HG03139 (cell line): Measurements from ENCODE around the gene SLC11A2.

Experiments
- ATAC-seq: cut with Tn5 transposase; IDR thresholded peaks from one replicate; pipeline ENCODE4 v1.9.1; 2021; ENCODE audit not compliant: unreplicated experiment

Gene SLC11A2

GRCh38 chr12:51025836-51026638, at the start of gene SLC11A2:
SLC11A2 (minus strand) TSS chr12:51026384; CDS start chr12:51010728, 15,656 bp downstream.
- peak; percentile 81 for ATAC-seq

- no peak for ATAC-seq
Observed at GRCh38 chr12:51075390-51075789, 49.2 kb upstream of the SLC11A2 start.

- no peak for ATAC-seq
Observed at GRCh38 chr12:51071663-51072062, 45.5 kb upstream of the SLC11A2 start.

GRCh38 chr12:51070004-51070403, 43.8 kb upstream of the SLC11A2 start:
- no peak for ATAC-seq

GRCh38 chr12:51067771-51068170, 41.6 kb upstream of the SLC11A2 start:
- ATAC-seq: no peak

GRCh38 chr12:51067229-51067628, 41.0 kb upstream of the SLC11A2 start:
- ATAC-seq: no peak

- no peak for ATAC-seq
Observed at GRCh38 chr12:51065530-51065929, 39.3 kb upstream of the SLC11A2 start.

GRCh38 chr12:51062631-51063397, 36.6 kb upstream of the SLC11A2 start:
- ATAC-seq: no peak

GRCh38 chr12:51059086-51059485, 32.9 kb upstream of the SLC11A2 start:
- ATAC-seq: no peak

- ATAC-seq: no peak
Observed at GRCh38 chr12:51056242-51056641, 30.1 kb upstream of the SLC11A2 start.

- no peak for ATAC-seq
Observed at GRCh38 chr12:51055060-51055459, 28.9 kb upstream of the SLC11A2 start.

- no peak for ATAC-seq
Observed at GRCh38 chr12:51051787-51052186, 25.6 kb upstream of the SLC11A2 start.

GRCh38 chr12:51049525-51049924, 23.3 kb upstream of the SLC11A2 start:
- ATAC-seq: no peak

- ATAC-seq: no peak
Observed at GRCh38 chr12:51048661-51049251, 22.6 kb upstream of the SLC11A2 start.

GRCh38 chr12:51047655-51048540, 21.7 kb upstream of the SLC11A2 start, which contains the start of gene LETMD1:
LETMD1 (plus strand) TSS chr12:51048327; CDS start chr12:51048357, 30 bp downstream.
- ATAC-seq: peak; percentile 96

- ATAC-seq: no peak
Observed at GRCh38 chr12:51036279-51036678, 10.1 kb upstream of the SLC11A2 start.

- ATAC-seq: no peak
Observed at GRCh38 chr12:51033457-51034089, 7.4 kb upstream of the SLC11A2 start.

- ATAC-seq: no peak
Observed at GRCh38 chr12:51033048-51033447, 6.9 kb upstream of the SLC11A2 start.

- ATAC-seq: no peak
Observed at GRCh38 chr12:51028813-51029150, 2.6 kb upstream of the SLC11A2 start.

- no peak for ATAC-seq
Observed at GRCh38 chr12:51028126-51028812, 2.1 kb upstream of the SLC11A2 start.
